ENCODE data around the gene TXNL4B. TPM values are rescaled to one million over a fixed set of nuclear protein-coding genes. Genes with fewer than 3 reads are reported as not detected.
A peak's percentile ranks its signal among the peaks of the same experiment; 100 is the strongest.
"Not testable (repeated sequence)": the region's sequence is repeated elsewhere in the genome, so short reads cannot be mapped to it uniquely, and the experiment has no call there.

Gene TXNL4B
- total RNA-seq, 1 donor from 2014 or later: 9.6 TPM

DNA sequence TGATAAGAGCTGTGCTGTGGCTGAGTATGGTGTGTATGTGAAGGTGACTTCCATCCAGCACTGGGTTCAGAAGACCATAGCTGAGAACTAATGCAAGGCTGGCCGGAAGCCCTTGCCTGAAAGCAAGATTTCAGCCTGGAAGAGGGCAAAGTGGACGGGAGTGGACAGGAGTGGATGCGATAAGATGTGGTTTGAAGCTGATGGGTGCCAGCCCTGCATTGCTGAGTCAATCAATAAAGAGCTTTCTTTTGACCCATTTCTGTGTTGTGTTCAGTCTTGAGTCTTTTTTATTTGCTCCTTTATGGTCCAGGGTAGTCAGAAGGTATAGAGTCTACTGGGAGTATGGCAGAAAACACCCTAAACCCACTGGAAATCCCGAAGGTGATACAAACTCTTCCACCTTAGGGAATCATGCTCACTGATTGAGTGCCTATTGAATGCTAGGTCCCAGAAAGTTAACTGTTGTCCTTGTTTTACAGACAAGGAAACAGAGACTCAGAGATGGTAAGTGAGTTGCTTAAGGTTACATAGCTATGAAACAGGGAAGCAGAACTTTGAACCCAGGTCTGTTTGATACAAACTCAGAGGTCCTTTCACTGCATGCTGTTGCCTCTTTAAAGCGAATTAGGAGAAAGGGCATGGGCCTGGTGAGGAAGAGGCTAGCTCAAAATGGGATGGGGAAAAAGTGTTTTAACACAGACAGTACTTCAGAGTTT, 16.3 kb downstream of the TXNL4B start:
- not testable (repeated sequence) for DNase-seq (ENCODE audit: low spot score)
- peak; percentile 56 for ATAC-seq

DNA sequence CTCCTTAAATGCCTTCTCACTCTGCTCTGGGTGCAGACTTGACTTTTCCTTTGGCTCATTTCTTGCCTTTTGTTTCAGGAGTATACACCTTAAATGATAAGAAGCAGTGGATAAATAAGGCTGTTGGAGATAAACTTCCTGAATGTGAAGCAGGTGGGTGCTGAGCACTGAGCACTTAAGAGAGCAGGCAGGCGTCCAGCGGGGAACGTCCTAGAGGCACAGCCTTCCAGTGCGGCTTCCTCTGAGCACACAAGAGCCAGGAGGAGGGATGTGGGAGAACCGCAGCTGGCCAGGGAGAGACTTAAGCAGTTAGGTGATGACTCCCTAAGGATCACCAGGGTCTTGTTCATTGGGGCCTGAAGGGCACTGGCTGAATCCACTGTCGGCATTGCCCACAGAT, 18.4 kb downstream of the TXNL4B start:
- not testable (repeated sequence) for DNase-seq (ENCODE audit: low spot score); ATAC-seq

DNA sequence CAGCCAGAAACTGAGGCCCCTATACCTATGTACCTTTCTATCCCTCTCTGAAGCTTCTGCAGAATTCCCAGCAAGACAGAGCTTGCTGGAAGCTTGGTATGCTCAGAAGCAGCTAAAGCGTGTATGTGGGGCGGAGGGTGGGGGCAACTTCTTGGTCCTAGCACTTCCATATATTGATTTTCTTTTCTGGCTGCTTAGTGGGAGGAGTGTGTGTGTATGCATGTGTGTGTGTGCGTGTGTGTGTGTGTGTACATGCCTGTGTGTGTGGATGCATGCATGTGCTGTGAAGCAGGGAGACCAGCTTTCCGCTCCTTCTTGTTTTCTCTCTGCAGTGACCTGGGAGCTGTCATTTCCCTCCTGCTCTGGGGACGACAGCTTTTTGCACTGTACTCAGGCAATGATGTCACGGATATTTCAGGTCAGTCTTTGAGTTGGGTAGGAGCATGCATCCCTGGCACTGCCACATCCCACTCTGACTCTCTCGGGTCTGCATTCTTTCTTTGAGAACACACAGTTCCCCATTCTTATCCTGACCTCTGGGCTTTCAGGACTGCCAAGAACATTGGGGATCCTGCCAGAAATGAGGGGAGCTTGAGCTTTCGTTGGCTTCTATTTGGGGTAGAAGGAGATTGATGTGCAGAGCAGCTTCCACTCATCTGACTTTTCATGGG, 19.7 kb downstream of the TXNL4B start:
- DNase-seq (ENCODE audit: low spot score) (no peak), ATAC-seq (peak; percentile 10)

DNA sequence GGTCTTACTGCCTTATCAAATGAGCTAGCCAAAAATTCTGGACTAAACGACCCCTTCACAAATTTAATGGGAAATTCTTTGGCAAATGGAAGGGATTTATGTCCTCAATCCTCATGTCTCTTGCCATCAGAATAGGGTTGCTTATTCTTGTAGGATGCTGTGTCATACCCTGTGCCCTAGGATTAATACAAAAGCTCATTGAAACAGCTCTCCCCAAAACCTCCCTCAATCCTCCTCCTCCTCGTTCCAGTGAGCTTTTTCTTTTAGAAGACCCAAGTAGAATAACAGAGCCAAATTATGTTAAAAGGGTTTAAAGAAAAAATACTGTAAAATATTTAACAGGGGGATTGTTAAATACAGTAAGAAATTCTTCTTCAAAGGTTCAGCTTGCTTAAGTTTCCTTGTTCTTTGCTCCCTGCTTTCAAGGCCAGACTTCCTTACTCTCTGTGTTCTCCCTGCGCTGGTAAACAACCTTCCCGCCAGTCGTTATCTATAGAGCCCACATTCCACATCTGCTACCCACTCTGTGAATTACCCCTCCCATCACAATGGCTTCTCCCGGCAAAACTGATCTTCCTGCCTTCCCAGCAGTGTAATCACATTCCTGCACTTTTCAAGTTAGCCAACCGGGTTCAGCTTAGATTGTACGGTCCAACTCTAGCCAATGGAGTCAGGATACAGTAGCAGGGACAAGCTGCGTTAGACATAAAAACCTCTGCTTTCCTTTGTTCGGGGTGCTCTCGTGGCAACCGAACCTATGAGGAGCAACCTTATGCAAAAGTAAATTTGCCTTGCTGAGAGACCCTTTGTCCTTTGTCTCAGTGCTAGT, 20.7 kb downstream of the TXNL4B start:
- DNase-seq (ENCODE audit: low spot score): no peak
- ATAC-seq: no peak

DNA sequence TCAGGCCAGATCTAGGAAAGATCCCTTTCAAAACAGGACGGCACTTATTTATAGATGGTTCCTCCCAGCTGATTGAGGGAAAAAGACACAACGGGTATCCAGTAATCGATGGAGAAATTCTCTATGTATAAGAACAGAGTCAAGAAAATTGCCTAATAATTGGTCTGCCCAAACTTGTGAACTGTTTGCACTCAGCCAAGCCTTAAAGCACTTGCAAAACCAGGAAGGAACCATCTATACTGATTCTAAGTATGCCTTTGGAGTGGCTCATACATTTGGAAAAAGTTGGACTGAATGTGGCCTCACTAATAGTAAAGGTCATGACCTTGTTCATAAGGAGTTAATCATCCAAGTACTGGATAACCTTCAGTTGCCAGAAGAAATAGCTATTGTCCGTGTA, 24.5 kb downstream of the TXNL4B start:
- DNase-seq (ENCODE audit: low spot score) (no peak), ATAC-seq (no peak)

DNA sequence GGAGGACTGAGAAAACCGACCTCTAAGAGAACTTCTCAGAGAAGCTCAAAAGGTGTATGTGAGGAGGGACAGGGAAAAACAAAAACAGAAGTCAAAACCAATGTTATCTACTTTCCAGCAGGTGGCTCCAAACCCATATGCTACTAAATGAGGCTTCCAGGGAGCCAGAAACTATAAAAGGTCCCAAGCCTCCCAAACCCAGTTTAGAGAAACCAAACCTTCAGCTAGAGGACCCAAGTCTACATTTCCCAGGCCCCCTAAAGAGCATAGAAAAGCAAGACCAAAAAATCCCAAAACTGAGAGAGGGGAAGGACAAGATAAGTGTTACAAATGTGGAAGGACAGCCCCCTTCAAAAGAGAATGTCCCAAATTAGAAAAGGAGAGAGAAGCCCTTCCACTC, 26.7 kb downstream of the TXNL4B start:
- DNase-seq (ENCODE audit: low spot score) (no peak), ATAC-seq (peak; percentile 49)

DNA sequence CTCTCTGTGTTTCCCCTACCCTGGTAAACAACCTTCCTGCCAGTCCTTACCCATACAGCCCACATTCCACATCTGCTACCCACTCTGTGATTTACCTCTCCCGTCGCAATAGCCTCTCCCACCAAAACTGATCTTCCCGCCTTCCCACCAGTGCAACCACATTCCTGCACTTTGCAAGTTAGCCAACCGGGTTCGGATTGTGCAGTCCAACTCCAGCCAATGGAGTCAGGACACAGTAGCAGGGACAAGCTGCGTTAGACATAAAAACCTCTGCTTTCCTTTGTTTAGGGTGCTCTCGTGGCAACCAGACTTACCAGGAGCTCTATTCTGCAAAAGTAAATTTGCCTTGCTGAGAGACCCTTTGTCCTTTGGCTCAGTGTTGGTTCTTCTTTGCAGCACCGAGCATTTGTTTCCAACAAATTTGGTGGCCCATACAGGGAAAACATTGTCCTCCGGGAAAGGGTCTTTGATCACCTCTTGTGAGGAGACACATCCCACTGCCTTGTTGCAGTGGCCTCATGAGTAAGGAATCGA, 29.0 kb downstream of the TXNL4B start:
- no peak for DNase-seq (ENCODE audit: low spot score)
- ATAC-seq: peak; percentile 6

DNA sequence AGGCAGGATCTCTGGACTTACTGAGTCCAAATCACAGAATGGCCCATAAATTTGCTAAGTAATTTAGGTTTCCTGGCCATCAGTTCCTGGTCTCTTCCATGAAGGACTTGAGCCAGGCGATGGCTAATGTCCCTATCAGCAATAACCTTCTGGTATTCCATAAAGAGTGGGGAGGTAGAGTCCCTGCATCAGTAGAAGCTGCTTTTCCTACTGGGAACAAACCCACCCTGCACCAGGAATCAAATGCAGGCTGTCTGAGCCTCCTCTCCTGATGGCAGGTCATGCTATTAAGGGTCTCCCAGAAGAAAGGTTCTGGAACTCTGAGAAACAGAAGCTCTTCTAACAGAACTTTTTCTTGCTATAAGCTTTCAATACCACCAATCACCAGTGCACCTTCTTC, 31.9 kb downstream of the TXNL4B start:
- ATAC-seq (peak; percentile 26), DNase-seq (ENCODE audit: low spot score) (peak; percentile 60)

DNA sequence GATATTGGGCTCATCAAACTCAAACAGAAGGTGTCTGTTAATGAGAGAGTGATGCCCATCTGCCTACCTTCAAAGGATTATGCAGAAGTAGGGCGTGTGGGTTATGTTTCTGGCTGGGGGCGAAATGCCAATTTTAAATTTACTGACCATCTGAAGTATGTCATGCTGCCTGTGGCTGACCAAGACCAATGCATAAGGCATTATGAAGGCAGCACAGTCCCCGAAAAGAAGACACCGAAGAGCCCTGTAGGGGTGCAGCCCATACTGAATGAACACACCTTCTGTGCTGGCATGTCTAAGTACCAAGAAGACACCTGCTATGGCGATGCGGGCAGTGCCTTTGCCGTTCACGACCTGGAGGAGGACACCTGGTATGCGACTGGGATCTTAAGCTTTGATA, 33.0 kb downstream of the TXNL4B start:
- ATAC-seq (peak; percentile 9), DNase-seq (ENCODE audit: low spot score) (peak; percentile 56)

DNA sequence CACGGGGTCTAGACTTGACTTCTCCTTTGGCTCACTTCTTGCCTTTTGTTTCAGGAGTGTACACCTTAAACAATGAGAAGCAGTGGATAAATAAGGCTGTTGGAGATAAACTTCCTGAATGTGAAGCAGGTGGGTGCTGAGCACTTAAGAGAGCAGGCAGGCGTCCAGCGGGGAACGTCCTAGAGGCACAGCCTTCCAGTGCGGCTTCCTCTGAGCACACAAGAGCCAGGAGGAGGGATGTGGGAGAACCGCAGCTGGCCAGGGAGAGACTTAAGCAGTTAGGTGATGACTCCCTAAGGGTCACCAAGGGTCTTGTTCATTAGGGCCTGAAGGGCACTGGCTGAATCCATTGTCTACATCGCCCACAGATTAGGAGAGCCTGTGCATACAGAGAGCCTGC, 34.4 kb downstream of the TXNL4B start:
- not testable (repeated sequence) for DNase-seq (ENCODE audit: low spot score); ATAC-seq

DNA sequence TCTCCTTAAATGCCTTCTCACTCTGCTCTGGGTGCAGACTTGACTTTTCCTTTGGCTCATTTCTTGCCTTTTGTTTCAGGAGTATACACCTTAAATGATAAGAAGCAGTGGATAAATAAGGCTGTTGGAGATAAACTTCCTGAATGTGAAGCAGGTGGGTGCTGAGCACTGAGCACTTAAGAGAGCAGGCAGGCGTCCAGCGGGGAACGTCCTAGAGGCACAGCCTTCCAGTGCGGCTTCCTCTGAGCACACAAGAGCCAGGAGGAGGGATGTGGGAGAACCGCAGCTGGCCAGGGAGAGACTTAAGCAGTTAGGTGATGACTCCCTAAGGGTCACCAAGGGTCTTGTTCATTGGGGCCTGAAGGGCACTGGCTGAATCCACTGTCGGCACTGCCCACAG, 36.1 kb downstream of the TXNL4B start:
- not testable (repeated sequence) for DNase-seq (ENCODE audit: low spot score); ATAC-seq

DNA sequence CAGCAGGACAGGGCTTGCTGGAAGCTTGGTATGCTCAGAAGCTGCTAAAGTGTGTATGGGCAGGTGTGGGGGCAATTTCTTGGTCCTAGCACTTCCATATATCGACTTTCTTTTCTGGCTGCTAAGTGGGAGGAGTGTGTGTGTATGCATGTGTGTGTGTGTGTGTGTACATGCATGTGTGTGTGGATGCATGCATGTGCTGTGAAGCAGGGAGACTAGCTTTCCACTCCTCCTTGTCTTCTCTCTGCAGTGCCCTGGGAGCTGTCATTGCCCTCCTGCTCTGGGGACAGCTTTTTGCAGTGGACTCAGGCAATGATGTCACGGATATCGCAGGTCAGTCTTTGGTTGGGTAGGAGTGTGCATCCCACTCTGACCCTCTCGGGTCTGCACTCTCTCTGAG, 37.5 kb downstream of the TXNL4B start:
- DNase-seq (ENCODE audit: low spot score): no peak
- ATAC-seq: peak; percentile 2

DNA sequence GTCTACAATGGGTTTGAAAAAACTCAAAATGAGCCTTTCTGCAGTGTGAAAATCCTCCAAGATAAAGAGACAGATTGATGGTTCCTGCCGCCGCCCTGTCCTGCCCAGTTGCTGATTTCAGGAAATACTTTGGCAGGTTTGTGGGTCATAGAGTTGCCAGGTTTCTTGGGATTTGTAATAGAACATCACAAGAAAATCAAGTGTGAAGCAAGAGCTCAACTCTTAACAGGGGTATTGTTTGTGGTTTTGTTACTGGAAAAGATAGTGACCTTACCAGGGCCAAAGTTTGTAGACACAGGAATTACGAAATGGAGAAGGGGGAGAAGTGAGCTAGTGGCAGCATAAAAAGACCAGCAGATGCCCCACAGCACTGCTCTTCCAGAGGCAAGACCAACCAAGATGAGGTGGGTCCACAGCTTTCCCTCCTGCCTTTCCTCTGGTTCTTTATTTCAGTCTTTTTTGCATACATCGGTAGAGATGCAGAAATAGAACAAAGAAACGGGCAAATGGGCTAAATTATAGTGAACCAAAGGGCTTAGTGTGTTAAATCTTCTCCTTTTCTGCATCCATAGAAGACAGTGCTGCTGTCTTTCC, 39.1 kb downstream of the TXNL4B start, which contains the start of gene HP:
Gene HP, plus strand, starts transcription at position 252 of the 594 bp plus-strand sequence. Its CDS starts 148 bp downstream, at position 400.
- ATAC-seq (peak; percentile 59), DNase-seq (ENCODE audit: low spot score) (peak; percentile 73)

DNA sequence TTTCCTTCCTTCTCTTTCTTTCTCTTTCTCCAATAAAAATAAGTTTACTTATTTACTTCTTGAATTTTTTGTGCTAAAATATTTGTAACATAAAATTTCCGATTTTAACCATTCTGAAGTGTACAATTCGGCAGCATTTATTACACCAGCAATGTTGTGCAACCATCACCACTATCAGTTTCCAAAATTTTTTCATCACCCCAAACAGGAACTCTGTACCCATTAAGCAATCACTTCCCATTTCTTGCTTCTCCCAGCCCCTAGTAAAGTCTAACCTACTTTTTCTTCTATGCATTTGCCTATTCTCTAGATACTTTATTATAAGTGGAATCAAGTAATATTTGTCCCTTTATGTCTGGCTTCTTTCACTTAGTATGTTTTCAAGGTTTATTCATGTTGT, 41.6 kb downstream of the TXNL4B start:
- DNase-seq (ENCODE audit: low spot score) (no peak), ATAC-seq (peak; percentile 6)

DNA sequence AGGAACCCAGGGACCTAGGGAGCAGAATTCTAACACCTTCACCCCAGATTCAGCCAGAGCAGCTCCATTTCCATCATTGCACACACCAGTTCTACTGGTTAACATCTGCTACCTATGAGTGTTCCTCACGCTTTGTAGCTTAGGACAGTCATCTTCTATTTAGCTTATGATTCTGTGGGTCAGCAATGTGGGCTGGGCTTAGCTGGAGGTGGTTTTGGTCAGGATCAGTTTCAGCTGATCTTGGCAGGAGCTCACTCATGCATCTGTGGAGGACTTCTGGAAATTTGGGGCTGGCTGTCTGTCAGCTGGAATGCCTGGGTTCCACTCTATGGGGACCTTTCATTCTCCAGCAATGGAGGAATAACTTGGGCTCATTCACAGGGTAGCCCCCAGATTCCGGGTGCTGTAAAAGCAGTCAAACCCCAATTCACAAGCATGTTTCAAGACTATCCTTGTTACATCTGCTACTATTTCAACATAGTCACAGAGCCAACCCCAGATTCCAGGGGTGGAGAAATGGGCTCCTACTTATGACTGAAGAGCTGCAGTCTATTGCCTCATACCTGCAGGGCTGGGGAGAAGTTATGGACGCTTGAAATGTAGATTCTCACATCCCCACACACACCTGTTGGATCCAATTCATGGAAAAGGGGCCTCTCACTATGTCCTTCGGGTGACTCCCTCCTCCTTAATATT, 42.5 kb downstream of the TXNL4B start:
- DNase-seq (ENCODE audit: low spot score) (peak; percentile 77), ATAC-seq (peak; percentile 78)

DNA sequence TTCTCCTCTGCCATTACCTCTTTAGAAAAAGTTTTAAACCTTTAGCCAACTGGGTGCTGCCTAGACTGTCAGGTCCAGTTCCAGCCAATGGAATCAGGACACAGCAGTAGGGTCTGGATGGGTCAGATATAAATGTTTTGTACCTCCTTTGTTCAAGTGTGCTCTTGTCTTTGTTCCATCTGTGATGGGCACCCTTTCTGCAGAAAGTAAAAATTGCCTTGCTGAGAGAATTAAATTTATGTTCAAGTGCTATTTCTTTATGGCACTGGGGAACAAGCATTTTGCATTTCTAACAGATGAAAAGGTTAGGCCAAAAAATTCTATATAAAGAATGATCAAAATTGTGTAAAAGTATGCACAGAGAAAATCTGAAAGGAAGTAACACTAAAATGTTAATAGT, 44.3 kb downstream of the TXNL4B start:
- ATAC-seq: no peak
- no peak for DNase-seq (ENCODE audit: low spot score)

DNA sequence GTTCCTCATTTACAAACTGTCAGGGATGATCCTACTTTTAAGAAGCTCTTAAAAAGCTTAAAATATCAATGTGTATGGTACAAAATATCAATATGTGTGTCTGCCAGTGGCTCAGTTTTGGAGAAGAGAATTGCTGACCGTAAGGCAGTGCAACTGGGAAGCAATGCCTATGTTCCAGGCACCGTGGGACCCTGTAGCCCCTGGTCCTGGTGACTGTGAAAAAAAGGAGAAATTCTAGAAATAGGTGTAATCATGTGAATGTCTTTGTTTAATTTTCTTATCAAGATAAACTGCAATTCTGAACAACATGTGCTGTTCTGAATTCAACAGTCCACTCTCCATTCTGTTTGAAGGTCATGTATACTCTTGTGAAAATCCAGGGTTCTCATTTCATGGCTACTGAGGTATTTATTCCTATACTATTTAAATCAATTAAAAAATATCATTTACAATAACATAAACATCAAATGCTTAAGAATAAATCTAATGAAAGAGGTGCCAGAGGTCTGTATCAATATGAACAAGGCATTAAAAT, 48.5 kb downstream of the TXNL4B start:
- peak; percentile 3 for ATAC-seq
- no peak for DNase-seq (ENCODE audit: low spot score)

DNA sequence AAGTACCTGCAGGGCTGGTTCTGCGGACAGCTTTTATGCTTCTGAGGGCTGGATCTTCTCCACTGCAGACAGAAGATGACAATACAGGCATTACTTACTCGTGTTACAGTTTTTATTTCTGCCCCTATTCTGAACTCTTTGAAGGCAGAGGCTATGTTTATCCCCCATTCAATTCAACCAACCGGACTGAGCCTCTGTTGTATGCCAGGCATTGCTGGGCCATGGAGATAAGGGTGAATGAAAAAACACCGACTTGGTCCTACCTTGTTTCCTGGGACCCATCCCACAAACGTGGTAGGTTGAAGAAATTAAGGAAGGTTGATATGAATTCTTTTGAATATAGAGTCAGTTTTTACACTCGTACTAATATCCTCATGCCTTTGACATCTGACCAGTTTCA, 49.1 kb downstream of the TXNL4B start:
- DNase-seq (ENCODE audit: low spot score) (no peak), ATAC-seq (peak; percentile 8)

DNA sequence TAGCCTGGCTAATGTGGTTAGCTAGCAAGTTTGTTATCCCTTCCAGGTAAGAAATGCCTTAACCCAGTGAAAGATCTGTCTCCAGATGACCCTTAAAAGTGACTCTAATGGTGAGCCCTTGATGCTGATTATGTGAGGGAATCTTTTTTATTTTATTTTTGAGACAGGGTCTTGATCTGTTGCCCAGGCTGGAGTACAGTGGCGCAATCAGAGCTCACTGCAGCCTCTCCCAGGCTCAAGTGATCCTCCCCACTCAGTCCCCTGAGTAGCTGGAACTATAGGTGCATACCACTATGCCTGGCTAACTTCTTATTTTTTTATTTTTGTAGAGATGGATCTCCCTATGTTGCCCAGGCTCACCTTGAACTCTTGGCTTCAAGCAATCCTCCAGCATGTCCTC, 49.9 kb downstream of the TXNL4B start:
- no peak for DNase-seq (ENCODE audit: low spot score)

DNA sequence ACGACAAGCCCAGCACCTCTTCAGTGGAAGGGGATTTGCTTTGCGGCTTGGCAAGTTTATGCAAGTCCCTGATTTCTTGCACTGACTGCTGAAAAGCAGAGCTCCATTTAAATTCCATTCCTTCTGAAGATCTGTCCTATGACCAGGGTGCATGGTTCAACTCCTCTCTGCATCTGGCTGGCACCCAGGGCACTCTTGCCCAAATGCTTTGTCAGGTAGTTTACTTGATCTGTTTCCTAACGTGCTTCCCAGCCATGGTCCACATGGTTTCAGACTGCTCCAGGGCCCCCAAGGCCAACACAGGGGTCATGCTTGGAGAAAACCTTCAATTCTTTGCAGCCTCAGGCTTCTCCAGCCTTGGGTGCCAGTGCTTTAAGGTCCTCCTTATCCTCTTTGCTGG, 50.4 kb downstream of the TXNL4B start:
- peak; percentile 62 for ATAC-seq
- peak; percentile 95 for DNase-seq (ENCODE audit: low spot score)

More for the DNA sequence above, 49.9 kb downstream of the TXNL4B start:
- ATAC-seq: peak; percentile 8
